IMR-90 (cell line): Measurements from ENCODE around the gene CAV2. TPM values are rescaled to one million over a fixed set of nuclear protein-coding genes. Genes with fewer than 3 reads are reported as not detected.

ENCODE experiments used
- ATAC-seq: fragments of 200-7000 bp; cut with Tn5 transposase; 2 replicates; pipeline ENCODE4 v1.9.1; 2020; ENCODE audit warnings: low read depth, mild to moderate bottlenecking, moderate library complexity
- BruUV-seq: library from RNA; stranded (reverse); fragments of 400-500 nt; replicated peaks from 2 replicates; lab custom pipeline; 2021; lab: Mats Ljungman, UMichigan
- CTCF ChIA-PET: fragments of 300-600 bp; formaldehyde crosslinking; extraction: SDS; loops from one replicate; lab custom pipeline; 2021; ENCODE audit warnings: antibody characterized with exemption; lab: Yijun Ruan, JAX
- POLR2A ChIA-PET: fragments of 300-600 bp; sonication (Branson Sonifier 250); formaldehyde crosslinking; loops from one replicate; lab custom pipeline; 2022; ENCODE audit warnings: antibody characterized with exemption; ENCODE audit not compliant: unreplicated experiment; lab: Charles Lee
- DNase-seq: peaks from one replicate; pipeline ENCODE4 v3.0.0; 2013
- H2AFZ ChIP-seq: replicated peaks from 2 replicates; pipeline ENCODE3; 2013; ENCODE audit warnings: low read length, mild to moderate bottlenecking; ENCODE audit not compliant: poor library complexity
- H2AK5ac ChIP-seq: 2 replicates; pipeline ENCODE4 v1.6.1; 2013; ENCODE audit warnings: low read depth, low read length, inconsistent platforms
- H2AK9ac ChIP-seq: replicated peaks from 2 replicates; pipeline ENCODE3; 2013; ENCODE audit warnings: mild to moderate bottlenecking, low read depth, low read length, moderate library complexity; ENCODE audit not compliant: poor library complexity
- H2BK120ac ChIP-seq: 2 replicates; pipeline ENCODE4 v1.6.1; 2013; ENCODE audit warnings: low read depth, low read length, inconsistent platforms
- H2BK15ac ChIP-seq: 3 replicates; pipeline ENCODE4 v1.6.1; 2013; ENCODE audit warnings: low read depth, low read length, inconsistent platforms
- H2BK20ac ChIP-seq: 2 replicates; pipeline ENCODE4 v1.6.1; 2013; ENCODE audit warnings: low read depth, mild to moderate bottlenecking, inconsistent platforms, low read length, moderate library complexity
- H2BK5ac ChIP-seq: 2 replicates; pipeline ENCODE4 v1.6.1; 2013; ENCODE audit warnings: mild to moderate bottlenecking, low read depth, low read length, inconsistent platforms; ENCODE audit not compliant: poor library complexity, severe bottlenecking
- H3K14ac ChIP-seq: replicated peaks from 2 replicates; pipeline ENCODE4 v1.6.1; 2013; ENCODE audit warnings: low read depth, low read length, inconsistent platforms
- H3K18ac ChIP-seq: 2 replicates; pipeline ENCODE4 v1.6.1; 2013; ENCODE audit warnings: low read depth, low read length, control low read depth
- H3K23ac ChIP-seq: 2 replicates; pipeline ENCODE4 v1.6.1; 2013; ENCODE audit warnings: low read depth, low read length, inconsistent platforms
- H3K27ac ChIP-seq: 2 replicates; pipeline ENCODE4 v1.5.1; 2013; ENCODE audit warnings: mild to moderate bottlenecking, control low read depth, low read length; ENCODE audit not compliant: insufficient read depth
- H3K27me3 ChIP-seq: 2 replicates; pipeline ENCODE4 v1.6.1; 2013; ENCODE audit warnings: low read length; ENCODE audit not compliant: control insufficient read depth, insufficient read depth
- H3K36me3 ChIP-seq: 2 replicates; pipeline ENCODE4 v1.6.1; 2013; ENCODE audit warnings: low read length, mixed read lengths; ENCODE audit not compliant: control insufficient read depth, insufficient read depth
- H3K4ac ChIP-seq: 2 replicates; pipeline ENCODE4 v1.6.1; 2013; ENCODE audit warnings: low read depth, low read length, inconsistent platforms
- H3K4me1 ChIP-seq: 2 replicates; pipeline ENCODE4 v1.6.1; 2013; ENCODE audit warnings: low read length, mixed read lengths; ENCODE audit not compliant: control insufficient read depth, insufficient read depth
- H3K4me2 ChIP-seq: 2 replicates; pipeline ENCODE4 v1.6.1; 2013; ENCODE audit warnings: low read depth, mild to moderate bottlenecking, control low read depth, low read length, moderate library complexity
- H3K4me3 ChIP-seq: 2 replicates; pipeline ENCODE4 v1.5.1; 2013; ENCODE audit warnings: low read depth, mild to moderate bottlenecking, control low read depth, low read length, moderate library complexity; ENCODE audit not compliant: insufficient read depth
- H3K56ac ChIP-seq: 2 replicates; pipeline ENCODE4 v1.6.1; 2013; ENCODE audit warnings: low read length, inconsistent platforms; ENCODE audit not compliant: insufficient read depth; ENCODE audit errors: extremely low read depth
- H3K79me1 ChIP-seq, 2 experiments: 2 replicates each; pipeline ENCODE4 v1.6.1; 2013; ENCODE audit warnings: low read length in 2 of 2, inconsistent platforms in 1 of 2, low read depth in 1 of 2
- H3K9ac ChIP-seq: 2 replicates; pipeline ENCODE4 v1.6.1; 2013; ENCODE audit warnings: low read depth, low read length, control low read depth
- H3K9me1 ChIP-seq: 2 replicates; pipeline ENCODE4 v1.6.1; 2013; ENCODE audit warnings: low read length, inconsistent platforms; ENCODE audit not compliant: insufficient read depth
- H3K9me3 ChIP-seq: 2 replicates; pipeline ENCODE4 v1.6.1; 2013; ENCODE audit warnings: low read length; ENCODE audit not compliant: control insufficient read depth, insufficient read depth
- H4K20me1 ChIP-seq: 2 replicates; pipeline ENCODE4 v1.6.1; 2013; ENCODE audit warnings: low read length, inconsistent platforms; ENCODE audit not compliant: insufficient read depth
- H4K5ac ChIP-seq: 2 replicates; pipeline ENCODE4 v1.6.1; 2013; ENCODE audit warnings: mild to moderate bottlenecking, low read depth, low read length, control low read depth
- H4K8ac ChIP-seq, 2 experiments: 2 replicates each; pipeline ENCODE4 v1.6.1; 2013; ENCODE audit warnings: low read depth in 2 of 2, low read length in 2 of 2, control low read depth in 1 of 2, inconsistent platforms in 1 of 2
- H4K91ac ChIP-seq: 2 replicates; pipeline ENCODE4 v1.6.1; 2013; ENCODE audit warnings: low read depth, low read length, inconsistent platforms; ENCODE audit not compliant: insufficient read depth
- BHLHE40 ChIP-seq: fragments of 150-350 bp; IDR thresholded peaks from 2 replicates; pipeline ENCODE4 v1.6.1; 2016; ENCODE audit warnings: mild to moderate bottlenecking, low read depth, low read length
- CEBPB ChIP-seq: IDR thresholded peaks from 2 replicates; pipeline ENCODE4 v1.6.1; 2012; ENCODE audit warnings: low read depth, low read length, improper control_type of control experiment
- FOS ChIP-seq: fragments of 150-350 bp; IDR thresholded peaks from 2 replicates; pipeline ENCODE4 v1.6.1; 2016; ENCODE audit warnings: low read depth, low read length
- MAFK ChIP-seq: IDR thresholded peaks from 2 replicates; pipeline ENCODE4 v1.6.1; 2012; ENCODE audit warnings: low read depth, low read length, improper control_type of control experiment
- MAZ ChIP-seq: IDR thresholded peaks from 2 replicates; pipeline ENCODE4 v1.6.1; 2012; ENCODE audit warnings: low read depth, mild to moderate bottlenecking, low read length, improper control_type of control experiment, moderate library complexity, borderline replicate concordance
- POLR2A ChIP-seq: IDR thresholded peaks from 2 replicates; pipeline ENCODE4 v1.6.1; 2012; ENCODE audit warnings: mild to moderate bottlenecking, low read depth, low read length
- RAD21 ChIP-seq: IDR thresholded peaks from 2 replicates; pipeline ENCODE4 v1.6.1; 2012; ENCODE audit warnings: low read length, improper control_type of control experiment
- WGBS, 2 experiments: methylation state at CpG; one replicate each; pipeline versions ENCODE4 v1.1.5 to v1.1.7; 2013; ENCODE audit warnings: missing lambda C conversion rate in 2 of 2; ENCODE audit not compliant: insufficient read length in 1 of 2; ENCODE audit errors: extremely low coverage in 2 of 2; 5-methylcytosine and 5-hydroxymethylcytosine counted together
- dilution Hi-C: fragments of 300-500 bp; cut with HindIII; formaldehyde crosslinking; loops from one replicate; pipeline ENCODE4 v1.14.3; 2018; ENCODE audit warnings: low sequenced_read_pairs; ENCODE audit not compliant: unreplicated experiment
- in situ Hi-C: fragments of 300-500 bp; cut with MboI; formaldehyde crosslinking; loops from 3 replicates; pipeline ENCODE4 v1.14.3; 2019; ENCODE audit warnings: low sequenced_read_pairs, inconsistent platforms, mixed read lengths
- intact Hi-C: fragments of 100-400 bp; cut with micrococcal nuclease; formaldehyde crosslinking; loops from 2 replicates; pipeline ENCODE4 v1.10.0; 2022
- polyA plus RNA-seq, 3 experiments: library from polyadenylated mRNA; depleted of rRNA; stranded (reverse); fragments of >200 nt; gene quantifications; 2 replicates each; pipeline ENCODE4 v1.2.3, GENCODE V29; 2012; ENCODE audit warnings: low replicate concordance in 1 of 3
- total RNA-seq: library from RNA; depleted of rRNA; stranded (reverse); fragments of >200 nt; gene quantifications from 2 replicates; pipeline ENCODE4 v1.2.3, GENCODE V29; 2012
- TF ChIP-seq, protein P1 (sequence below): fragments of 150-350 bp; IDR thresholded peaks from 2 replicates; pipeline ENCODE4 v1.6.1; 2016; ENCODE audit warnings: low read depth, mild to moderate bottlenecking, low read length, moderate library complexity, borderline replicate concordance
- TF ChIP-seq, protein P2 (sequence below): fragments of 150-350 bp; IDR thresholded peaks from 2 replicates; pipeline ENCODE4 v1.6.1; 2017; ENCODE audit warnings: mild to moderate bottlenecking, antibody characterized with exemption, low read length, low read depth
- TF ChIP-seq, protein P3 (sequence below): conservative IDR thresholded peaks from 2 replicates; pipeline ENCODE4 v1.5.1; 2012; ENCODE audit warnings: mild to moderate bottlenecking, low read depth, low read length, improper control_type of control experiment

CAV2 gene
- total and polyA plus RNA-seq, 2 of the 4 experiments (the other 2 are of a cell fraction): 199 to 265 TPM

GRCh38 chr7:116528008-116528789 lies 28.7 kb downstream of the CAV2 start (continued):
- peak; percentile 45 for TF ChIP-seq CEBPB
- TF ChIP-seq BHLHE40: no peak

GRCh38 chr7:116529250-116529649 lies 29.7 kb downstream of the CAV2 start:
- H3K56ac ChIP-seq: peak overlapping the region; percentile 49; the same call in 1 of the 2 replicates
- H3K9ac ChIP-seq: peak overlapping the region; percentile 47; the same call in 1 of the 2 replicates
- ATAC-seq: no peak
- no peak overlapping the region for H2AK5ac ChIP-seq
- H3K18ac ChIP-seq: peak overlapping the region; percentile 32; the same call in 1 of the 2 replicates
- H2AFZ ChIP-seq: no peak overlapping the region
- intact Hi-C loops: loop anchor here (5.0 kb wide), 2 partner anchors 278 to 392 kb away; no protein-coding TSS in a partner anchor
- H3K9me3 ChIP-seq: no peaks in the 10 kb centered on the region
- no peak overlapping the region for H3K4me3 ChIP-seq
- H3K9me1 ChIP-seq: peaks cover 6% of the 10 kb centered on the region; the same call in 1 of the 2 replicates
- no CpG with 5 or more reads among the region's 1 CpG for WGBS, 2 experiments
- no peak overlapping the region for H4K8ac ChIP-seq
- H2BK20ac ChIP-seq: no peak overlapping the region
- no TSS peak for BruUV-seq
- no peak overlapping the region for H4K5ac ChIP-seq
- no peak for TF ChIP-seq MAZ
- TF ChIP-seq RAD21: no peak
- TF ChIP-seq, protein P1, sequence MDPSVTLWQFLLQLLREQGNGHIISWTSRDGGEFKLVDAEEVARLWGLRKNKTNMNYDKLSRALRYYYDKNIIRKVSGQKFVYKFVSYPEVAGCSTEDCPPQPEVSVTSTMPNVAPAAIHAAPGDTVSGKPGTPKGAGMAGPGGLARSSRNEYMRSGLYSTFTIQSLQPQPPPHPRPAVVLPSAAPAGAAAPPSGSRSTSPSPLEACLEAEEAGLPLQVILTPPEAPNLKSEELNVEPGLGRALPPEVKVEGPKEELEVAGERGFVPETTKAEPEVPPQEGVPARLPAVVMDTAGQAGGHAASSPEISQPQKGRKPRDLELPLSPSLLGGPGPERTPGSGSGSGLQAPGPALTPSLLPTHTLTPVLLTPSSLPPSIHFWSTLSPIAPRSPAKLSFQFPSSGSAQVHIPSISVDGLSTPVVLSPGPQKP: no peak
- TF ChIP-seq, protein P2, sequence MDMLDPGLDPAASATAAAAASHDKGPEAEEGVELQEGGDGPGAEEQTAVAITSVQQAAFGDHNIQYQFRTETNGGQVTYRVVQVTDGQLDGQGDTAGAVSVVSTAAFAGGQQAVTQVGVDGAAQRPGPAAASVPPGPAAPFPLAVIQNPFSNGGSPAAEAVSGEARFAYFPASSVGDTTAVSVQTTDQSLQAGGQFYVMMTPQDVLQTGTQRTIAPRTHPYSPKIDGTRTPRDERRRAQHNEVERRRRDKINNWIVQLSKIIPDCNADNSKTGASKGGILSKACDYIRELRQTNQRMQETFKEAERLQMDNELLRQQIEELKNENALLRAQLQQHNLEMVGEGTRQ: no peak
- TF ChIP-seq FOS: no peak
- TF ChIP-seq POLR2A: no peak
- no peak for TF ChIP-seq MAFK
- TF ChIP-seq, protein P3, sequence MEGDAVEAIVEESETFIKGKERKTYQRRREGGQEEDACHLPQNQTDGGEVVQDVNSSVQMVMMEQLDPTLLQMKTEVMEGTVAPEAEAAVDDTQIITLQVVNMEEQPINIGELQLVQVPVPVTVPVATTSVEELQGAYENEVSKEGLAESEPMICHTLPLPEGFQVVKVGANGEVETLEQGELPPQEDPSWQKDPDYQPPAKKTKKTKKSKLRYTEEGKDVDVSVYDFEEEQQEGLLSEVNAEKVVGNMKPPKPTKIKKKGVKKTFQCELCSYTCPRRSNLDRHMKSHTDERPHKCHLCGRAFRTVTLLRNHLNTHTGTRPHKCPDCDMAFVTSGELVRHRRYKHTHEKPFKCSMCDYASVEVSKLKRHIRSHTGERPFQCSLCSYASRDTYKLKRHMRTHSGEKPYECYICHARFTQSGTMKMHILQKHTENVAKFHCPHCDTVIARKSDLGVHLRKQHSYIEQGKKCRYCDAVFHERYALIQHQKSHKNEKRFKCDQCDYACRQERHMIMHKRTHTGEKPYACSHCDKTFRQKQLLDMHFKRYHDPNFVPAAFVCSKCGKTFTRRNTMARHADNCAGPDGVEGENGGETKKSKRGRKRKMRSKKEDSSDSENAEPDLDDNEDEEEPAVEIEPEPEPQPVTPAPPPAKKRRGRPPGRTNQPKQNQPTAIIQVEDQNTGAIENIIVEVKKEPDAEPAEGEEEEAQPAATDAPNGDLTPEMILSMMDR: no peak
- no peak overlapping the region for H2BK15ac ChIP-seq
- H4K91ac ChIP-seq: no peak overlapping the region
- no peak for DNase-seq
- dilution Hi-C loops: no loop called here
- no peak overlapping the region for H2AK9ac ChIP-seq
- H3K4me1 ChIP-seq: peaks cover 10% of the 10 kb centered on the region
- H2BK5ac ChIP-seq: peak overlapping the region; percentile 48
- POLR2A ChIA-PET: interaction anchor here (0.9 kb wide), 1 partner anchor 18 kb away, joined by 11 read pairs; no protein-coding TSS in a partner anchor
- no peak overlapping the region for H3K27ac ChIP-seq
- H4K20me1 ChIP-seq: peaks cover 25% of the 10 kb centered on the region
- peak overlapping the region; percentile 67; the same call in 1 of the 2 replicates for H3K23ac ChIP-seq
- H3K27me3 ChIP-seq: no peaks in the 10 kb centered on the region
- no peak overlapping the region; the same call in 1 of the 2 replicates for H3K4ac ChIP-seq
- in situ Hi-C loops: loop anchor here (10.0 kb wide), 1 partner anchor 354 kb away; no protein-coding TSS in a partner anchor
- no peak overlapping the region for H2BK120ac ChIP-seq
- peaks cover 0 to 27% of the 10 kb centered on the region in 2 experiments; a peak in 2 of 4 replicates for H3K79me1 ChIP-seq
- CTCF ChIA-PET: no interaction called here
- H3K14ac ChIP-seq: no peak overlapping the region; the same call in 1 of the 2 replicates
- peak overlapping the region; percentile 70; the same call in 1 of the 2 replicates for H3K4me2 ChIP-seq
- H3K36me3 ChIP-seq: peaks cover 28% of the 10 kb centered on the region
